Stimulated activated naive CD8-positive, alpha-beta T cell treated with anti-CD3 and anti-CD28 coated beads, Interleukin-15, amount 100 ng/mL, for 72 hours (primary cell): ENCODE measurements around the gene NPTX1.
A peak's percentile ranks its signal among the peaks of the same experiment; 100 is the strongest.

Source experiments
- ATAC-seq: fragments of 150-1000 bp; cut with Tn5 transposase; 2 replicates; pipeline ENCODE4 v1.10.0; 2021; ENCODE audit warnings: mild to moderate bottlenecking, moderate library complexity
- DNase-seq, 2 donors: peaks; one replicate each; pipeline ENCODE4 v3.0.0; 2021 to 2022
- H3K27ac Mint-ChIP-seq, 2 donors: one replicate each; pipeline ENCODE4 v1.8.0; 2022; ENCODE audit warnings: mild to moderate bottlenecking in 2 of 2, mixed read lengths in 2 of 2, moderate library complexity in 2 of 2
- H3K27me3 Mint-ChIP-seq: one replicate; pipeline ENCODE4 v1.8.0; 2022; ENCODE audit warnings: mixed read lengths
- H3K4me1 Mint-ChIP-seq: one replicate; pipeline ENCODE4 v1.8.0; 2022; ENCODE audit warnings: mild to moderate bottlenecking, mixed read lengths
- H3K4me3 Mint-ChIP-seq, 2 donors: one replicate each; pipeline ENCODE4 v1.8.0; 2022; ENCODE audit warnings: mild to moderate bottlenecking in 2 of 2, mixed read lengths in 2 of 2, moderate library complexity in 1 of 2
- H3K9me3 Mint-ChIP-seq, 2 donors: one replicate each; pipeline ENCODE4 v1.8.0; 2022; ENCODE audit warnings: mixed read lengths in 2 of 2

The NPTX1 gene

DNA sequence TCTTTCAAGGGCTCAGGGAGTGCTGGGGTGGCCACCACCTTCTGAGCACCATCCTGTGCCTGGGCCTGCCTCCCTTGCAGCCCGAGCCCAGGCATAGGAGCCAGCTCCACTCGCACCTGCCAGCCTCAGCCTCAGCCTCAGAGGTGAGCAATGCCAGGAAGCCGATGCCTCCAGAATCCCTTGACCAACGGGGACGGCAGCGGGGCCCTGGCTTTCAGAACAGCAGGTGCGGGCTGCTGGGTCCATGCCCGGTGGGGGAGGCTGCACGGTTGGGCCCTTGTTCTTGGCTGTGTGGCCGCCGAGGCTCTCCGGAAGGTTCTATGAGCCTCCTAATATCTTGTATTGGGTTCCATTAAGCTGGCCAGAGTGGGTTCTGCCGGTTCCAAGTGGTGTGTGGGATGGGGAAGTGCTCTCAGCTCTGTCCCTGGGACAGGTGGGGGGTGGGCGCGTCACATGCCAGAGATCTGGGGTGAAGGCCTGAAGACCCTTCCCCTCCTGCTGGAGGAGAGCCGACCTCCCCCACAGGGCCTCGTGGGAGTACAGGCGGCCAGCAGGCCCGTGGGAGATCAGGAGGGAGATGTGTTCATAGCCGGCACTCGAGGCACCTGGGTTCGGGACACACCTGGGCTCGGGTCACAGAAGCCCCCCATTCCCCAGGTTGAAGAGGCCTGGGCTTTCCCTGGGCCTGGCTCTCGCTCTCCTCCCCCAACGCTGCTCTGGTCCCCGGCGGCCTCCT lies 27.0 kb downstream of the NPTX1 start:
- ATAC-seq (no peak), DNase-seq (no peak)
- no peak overlapping the region for H3K27ac Mint-ChIP-seq
- no peak overlapping the region for H3K4me3 Mint-ChIP-seq
- no peaks in the 10 kb centered on the region for H3K9me3 Mint-ChIP-seq
- peaks cover 18% of the 10 kb centered on the region for H3K4me1 Mint-ChIP-seq
- H3K27me3 Mint-ChIP-seq, result no peaks in the 10 kb centered on the region

DNA sequence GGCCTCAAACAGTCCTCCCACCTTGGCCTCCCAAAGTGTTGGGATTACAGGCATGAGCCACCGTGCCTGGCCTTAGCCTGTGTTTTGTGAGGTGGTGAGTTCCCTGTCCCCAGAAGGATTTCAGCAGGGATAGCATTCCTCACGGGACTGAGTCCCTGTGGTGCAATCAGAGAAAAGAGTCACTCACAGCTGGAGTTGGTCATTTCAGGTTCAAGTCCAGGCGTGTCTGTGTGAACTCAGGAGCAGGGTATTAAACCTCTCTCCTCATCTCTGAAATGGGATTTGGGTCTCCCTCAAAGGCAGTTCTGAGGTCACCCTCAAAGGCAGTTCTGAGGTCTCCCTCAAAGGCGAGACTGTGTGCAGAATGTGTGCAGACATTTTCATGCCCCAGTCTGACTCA lies 28.6 kb downstream of the NPTX1 start:
- peaks cover 5% of the 10 kb centered on the region for H3K27me3 Mint-ChIP-seq
- no peaks in the 10 kb centered on the region for H3K9me3 Mint-ChIP-seq
- DNase-seq (no peak), ATAC-seq (no peak)
- no peak overlapping the region for H3K4me3 Mint-ChIP-seq
- no peak overlapping the region for H3K27ac Mint-ChIP-seq
- peaks cover 3% of the 10 kb centered on the region for H3K4me1 Mint-ChIP-seq

DNA sequence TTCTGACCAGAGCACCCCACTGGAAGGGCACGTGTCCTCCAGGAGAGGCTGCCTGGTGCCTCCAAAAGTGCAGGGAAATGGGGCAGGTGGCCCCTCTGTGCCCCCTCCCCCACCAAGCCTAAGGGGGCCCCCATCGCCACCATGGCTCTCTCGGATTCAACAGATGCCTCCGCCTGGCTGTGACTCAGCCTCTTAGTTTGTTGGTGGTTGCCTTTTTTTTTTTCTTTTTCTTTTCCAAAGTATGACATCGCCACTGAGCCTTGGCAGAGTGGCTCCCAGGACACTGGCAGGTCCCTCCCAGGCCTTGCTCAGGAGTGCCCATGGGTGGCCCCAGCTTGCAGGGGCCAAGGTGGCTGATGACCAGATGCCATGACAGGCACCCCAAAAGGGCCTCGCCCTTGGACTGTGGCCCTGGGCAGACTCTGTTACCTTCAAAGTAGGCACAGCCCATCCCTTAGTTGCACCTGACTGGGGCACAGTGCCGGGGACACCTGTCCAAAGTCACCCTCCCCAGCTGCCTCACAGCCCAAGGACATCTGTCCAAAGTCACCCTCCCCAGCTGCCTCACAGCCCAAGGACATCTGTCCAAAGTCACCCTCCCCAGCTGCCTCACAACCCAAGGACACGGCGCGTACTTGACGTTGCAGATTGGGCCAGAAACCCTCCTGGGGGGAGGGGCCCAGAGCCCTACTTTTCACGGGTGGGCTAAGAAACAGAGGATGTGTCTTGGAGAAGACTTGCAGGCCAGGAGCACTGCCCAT lies 29.6 kb downstream of the NPTX1 start:
- H3K4me3 Mint-ChIP-seq, result no peak overlapping the region
- DNase-seq, result no peak
- H3K27me3 Mint-ChIP-seq, result peaks cover 12% of the 10 kb centered on the region
- no peaks in the 10 kb centered on the region for H3K4me1 Mint-ChIP-seq
- no peaks in the 10 kb centered on the region for H3K9me3 Mint-ChIP-seq
- no peak overlapping the region for H3K27ac Mint-ChIP-seq
- no peak for ATAC-seq

DNA sequence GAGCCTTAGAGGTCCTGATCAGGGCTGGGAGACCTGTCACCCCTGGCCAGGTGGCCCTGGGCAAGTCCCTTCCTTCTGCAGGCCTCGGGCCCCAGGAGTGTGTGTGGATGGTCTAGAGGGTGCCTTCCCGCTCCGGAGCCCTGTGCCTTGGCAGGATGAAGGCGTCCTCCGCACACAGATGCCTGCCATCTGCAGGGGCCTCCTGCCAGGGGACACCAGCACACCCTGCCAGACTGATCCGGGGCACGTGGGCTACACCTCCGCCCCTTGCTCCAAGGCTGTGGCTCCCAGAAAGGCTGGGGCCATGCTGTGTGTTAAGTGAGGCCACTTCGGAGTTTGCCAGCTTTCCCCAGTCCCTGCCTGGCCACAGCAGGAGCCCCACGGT lies 30.7 kb downstream of the NPTX1 start:
- H3K27ac Mint-ChIP-seq, result no peak overlapping the region

DNA sequence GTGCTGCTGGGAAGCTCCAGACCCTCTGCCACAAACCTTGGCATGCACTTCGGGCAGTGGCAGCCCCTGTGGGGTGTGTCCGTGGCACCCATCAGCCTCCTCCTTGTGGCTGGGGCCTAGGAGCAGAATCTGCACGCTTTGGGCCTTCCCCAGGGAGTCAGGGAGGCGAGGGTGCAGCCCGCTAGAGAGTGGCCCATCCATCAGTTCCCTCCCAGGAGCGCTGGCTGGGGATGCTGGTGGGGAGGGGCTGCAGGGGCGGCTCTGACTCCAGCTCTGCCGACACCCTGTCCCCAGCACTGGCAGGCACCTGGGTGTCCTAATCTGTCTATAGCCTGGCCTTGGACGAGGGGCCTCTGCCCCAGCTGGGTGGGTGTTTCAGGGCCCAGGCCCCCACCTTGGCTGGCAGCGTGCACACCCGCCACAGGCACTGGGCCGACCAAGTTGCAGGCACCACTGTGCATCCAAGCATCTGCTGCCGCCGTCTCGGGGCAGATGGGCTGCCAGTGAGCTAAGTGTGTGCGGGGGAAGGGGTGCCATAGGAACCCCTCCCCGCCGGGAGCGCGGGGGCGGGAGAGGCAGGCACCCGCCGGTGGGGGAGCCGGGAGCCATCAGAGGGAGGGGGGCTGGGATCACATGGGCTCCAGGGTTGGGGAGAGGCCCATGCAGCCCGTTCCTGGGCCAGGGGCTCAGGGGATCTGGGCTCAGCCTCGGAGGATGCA lies 31.2 kb downstream of the NPTX1 start:
- peak; percentile 15 for ATAC-seq
- Mint-ChIP-seq H3K27ac (no peak overlapping the region), H3K4me3 (no peak overlapping the region), H3K27me3 (peaks cover 12% of the 10 kb centered on the region), H3K4me1 (no peaks in the 10 kb centered on the region), H3K9me3 (no peaks in the 10 kb centered on the region)
- DNase-seq, result no peak

More for the DNA sequence above, 30.7 kb downstream of the NPTX1 start:
- Mint-ChIP-seq H3K9me3 (no peaks in the 10 kb centered on the region), H3K27me3 (peaks cover 12% of the 10 kb centered on the region), H3K4me1 (no peaks in the 10 kb centered on the region), H3K4me3 (no peak overlapping the region)
- DNase-seq, result no peak
- ATAC-seq, result no peak

DNA sequence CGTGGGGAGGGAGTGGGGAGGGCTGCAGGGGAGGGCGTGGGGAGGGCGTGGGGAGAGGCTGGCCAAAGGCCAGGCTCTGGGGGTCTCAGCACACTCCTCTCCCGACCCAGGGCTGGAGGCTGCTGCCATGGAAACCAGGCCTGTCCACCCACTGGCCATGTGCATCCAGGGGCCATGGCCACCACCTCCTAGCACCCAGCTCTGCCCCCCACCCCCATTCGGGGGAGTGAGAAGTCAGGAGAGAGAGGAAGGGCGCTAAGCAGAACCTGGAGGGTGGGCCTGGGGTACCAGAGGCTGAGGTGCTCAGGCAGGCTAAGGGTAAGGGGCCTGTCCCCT lies 31.8 kb downstream of the NPTX1 start:
- DNase-seq (no peak), ATAC-seq (no peak)
- Mint-ChIP-seq H3K9me3 (no peaks in the 10 kb centered on the region), H3K27me3 (peaks cover 12% of the 10 kb centered on the region), H3K27ac (no peak overlapping the region), H3K4me3 (no peak overlapping the region), H3K4me1 (no peaks in the 10 kb centered on the region)

DNA sequence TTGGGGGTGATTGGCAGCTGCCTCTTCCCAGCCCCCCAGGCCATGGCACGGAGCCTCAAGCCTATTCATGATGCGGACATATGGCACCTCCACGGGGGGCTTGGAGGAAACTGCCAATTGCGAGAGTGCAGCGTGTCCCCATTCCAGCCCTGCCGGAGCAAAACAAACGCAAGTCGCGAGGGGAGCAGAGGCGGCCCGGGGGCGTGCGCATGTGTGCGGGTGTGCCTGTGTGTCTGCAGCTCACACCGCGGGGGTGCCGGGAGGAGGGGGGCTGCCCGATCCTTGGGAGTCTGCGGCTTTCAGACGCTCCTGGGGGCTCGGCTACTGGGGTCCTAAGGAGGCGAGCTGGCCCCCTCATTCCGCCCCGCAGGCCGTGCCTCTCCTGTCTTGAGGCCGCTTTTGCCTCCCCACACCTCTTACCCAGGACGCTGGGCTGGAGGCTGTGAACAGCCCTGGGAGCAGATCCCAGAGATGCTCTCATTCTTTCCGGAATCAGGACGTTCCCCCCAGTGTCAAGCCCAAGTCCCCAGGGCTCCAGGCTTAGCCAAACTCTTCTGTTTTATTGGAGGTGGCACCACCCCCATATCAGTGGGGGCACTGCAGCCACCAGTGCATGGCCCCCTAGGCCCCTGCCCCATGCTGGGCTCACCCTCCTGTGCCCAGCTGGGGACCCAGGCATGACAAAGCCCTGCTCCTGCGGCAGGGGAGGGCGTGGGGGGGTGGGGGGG lies 32.3 kb downstream of the NPTX1 start:
- Mint-ChIP-seq H3K27ac (no peak overlapping the region), H3K4me1 (no peaks in the 10 kb centered on the region), H3K4me3 (no peak overlapping the region), H3K9me3 (no peaks in the 10 kb centered on the region), H3K27me3 (peaks cover 12% of the 10 kb centered on the region)
- ATAC-seq (no peak), DNase-seq (no peak)

DNA sequence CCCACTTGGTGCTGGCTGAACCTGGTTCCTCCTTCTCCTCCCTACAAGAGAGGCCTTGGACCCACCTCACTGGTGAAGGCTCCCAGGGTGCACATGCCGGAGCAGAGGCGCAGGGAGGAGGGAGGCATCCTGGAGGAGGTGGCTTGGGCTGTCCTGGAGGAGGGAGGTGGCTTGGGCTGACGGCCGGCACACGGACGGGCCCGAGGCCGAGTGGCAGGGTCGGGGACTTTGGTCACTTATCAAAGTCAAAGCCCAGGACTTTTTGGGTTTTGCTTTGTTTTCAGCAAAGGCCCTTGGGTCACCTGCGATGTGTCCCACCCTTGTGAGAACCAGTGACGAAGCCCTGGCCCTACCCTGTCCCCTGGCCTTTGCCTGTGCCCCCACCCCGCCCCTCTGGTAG lies 32.9 kb downstream of the NPTX1 start:
- ATAC-seq (no peak), DNase-seq (no peak)
- Mint-ChIP-seq H3K27ac (no peak overlapping the region), H3K4me1 (no peaks in the 10 kb centered on the region), H3K4me3 (no peak overlapping the region), H3K27me3 (peaks cover 12% of the 10 kb centered on the region), H3K9me3 (no peaks in the 10 kb centered on the region)

DNA sequence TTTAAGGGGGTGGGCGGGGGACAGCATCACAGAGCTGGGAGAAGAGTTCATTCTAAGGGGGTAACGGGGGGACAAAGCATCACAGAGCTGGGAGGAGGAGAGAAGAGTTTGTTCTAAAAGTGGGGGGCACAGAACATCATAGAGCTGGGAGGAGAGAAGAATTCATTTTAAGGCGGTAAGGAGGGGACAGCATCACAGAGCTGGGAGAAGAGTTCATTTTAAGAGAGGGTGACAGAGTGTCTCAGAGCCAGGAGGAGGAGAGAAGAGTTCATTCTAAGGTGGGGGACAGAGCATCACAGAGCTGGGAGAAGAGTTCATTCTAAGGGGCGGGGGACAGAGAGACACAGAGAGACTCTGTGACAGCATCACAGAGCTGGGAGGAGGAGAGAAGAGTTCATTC lies 33.6 kb downstream of the NPTX1 start:
- no peak for ATAC-seq
- Mint-ChIP-seq H3K4me3 (no peak overlapping the region), H3K9me3 (no peaks in the 10 kb centered on the region), H3K27me3 (peaks cover 12% of the 10 kb centered on the region), H3K27ac (no peak overlapping the region), H3K4me1 (no peaks in the 10 kb centered on the region)
- DNase-seq, result no peak

DNA sequence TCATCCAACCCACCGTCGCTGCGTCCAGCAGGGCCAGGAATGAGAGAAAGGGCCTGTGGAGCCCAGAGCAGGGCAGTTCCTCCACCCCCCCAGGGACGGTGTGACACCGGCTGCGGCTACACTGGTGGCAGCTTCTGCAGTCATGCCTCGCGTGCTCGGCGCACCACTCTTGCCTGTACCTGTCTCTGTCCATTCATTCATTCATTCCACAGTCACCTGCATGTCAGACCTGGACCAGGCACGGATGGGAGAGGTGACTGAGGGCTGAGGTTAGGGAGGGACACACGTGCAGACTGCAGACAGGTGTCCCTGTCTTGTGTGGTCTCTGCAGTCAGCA lies 34.1 kb downstream of the NPTX1 start:
- no peak overlapping the region for H3K27ac Mint-ChIP-seq
- H3K9me3 Mint-ChIP-seq, result no peaks in the 10 kb centered on the region
- no peak overlapping the region for H3K4me3 Mint-ChIP-seq
- DNase-seq (no peak), ATAC-seq (no peak)
- peaks cover 12% of the 10 kb centered on the region for H3K27me3 Mint-ChIP-seq
- H3K4me1 Mint-ChIP-seq, result no peaks in the 10 kb centered on the region

DNA sequence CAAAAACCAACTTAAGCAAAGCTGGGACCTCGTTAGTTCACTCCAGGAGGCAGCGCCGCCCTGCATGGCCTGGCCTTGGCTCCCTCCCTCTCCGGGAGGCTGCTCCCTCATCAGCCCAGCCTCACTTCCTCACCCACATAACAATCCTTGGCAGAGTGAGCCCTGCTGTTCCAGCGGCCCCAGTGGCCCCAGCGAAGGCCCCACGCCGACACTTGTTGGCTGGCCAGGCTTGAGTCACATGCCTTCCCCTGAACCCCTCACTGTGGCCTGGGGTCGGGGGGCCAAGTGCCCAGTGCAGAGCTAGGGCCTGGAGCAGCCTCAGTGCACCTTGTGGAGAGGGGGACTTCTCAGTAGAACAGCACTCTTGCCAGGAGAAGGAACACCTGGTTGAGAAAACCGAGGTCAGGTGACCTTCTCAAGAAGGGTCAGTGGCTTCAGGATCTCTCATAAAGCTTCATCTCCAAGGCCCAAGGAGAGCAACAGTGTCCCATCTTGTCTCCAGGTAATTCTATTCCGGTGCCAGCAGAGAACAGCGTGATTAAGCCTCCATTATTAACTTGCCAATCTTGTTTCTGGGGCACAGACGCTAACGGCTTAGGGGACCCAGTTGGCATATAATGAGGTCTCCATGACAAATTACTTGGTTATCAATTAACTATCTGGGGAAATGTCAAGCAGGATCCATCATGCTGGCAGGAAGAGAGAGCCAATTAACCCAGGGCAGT lies 34.6 kb downstream of the NPTX1 start:
- no peaks in the 10 kb centered on the region for H3K9me3 Mint-ChIP-seq
- H3K27ac Mint-ChIP-seq, result no peak overlapping the region
- no peak for DNase-seq
- no peaks in the 10 kb centered on the region for H3K4me1 Mint-ChIP-seq
- peaks cover 12% of the 10 kb centered on the region for H3K27me3 Mint-ChIP-seq
- no peak overlapping the region for H3K4me3 Mint-ChIP-seq
- no peak for ATAC-seq

DNA sequence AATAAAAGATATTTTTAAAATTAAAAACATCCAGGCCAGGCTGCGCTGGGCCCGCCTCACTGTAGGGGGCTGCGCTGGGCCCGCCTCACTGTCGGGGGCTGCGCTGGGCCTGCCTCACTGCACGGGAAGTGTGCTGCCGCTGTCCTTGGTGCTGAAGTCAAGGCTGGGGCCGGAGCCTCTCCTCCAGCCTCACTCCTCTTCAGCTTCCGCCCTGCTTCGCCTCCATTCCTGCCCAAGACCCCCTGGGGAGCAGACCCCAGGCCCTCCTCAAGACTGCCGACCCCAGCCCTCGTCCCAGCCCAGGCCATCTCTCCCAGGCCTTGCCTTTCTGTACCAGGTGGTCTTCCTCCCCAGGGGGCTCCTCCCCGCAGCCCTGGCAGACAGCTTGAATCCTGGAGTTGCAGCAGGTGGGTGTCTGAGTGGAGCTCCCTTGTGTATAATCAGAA lies 35.3 kb downstream of the NPTX1 start:
- DNase-seq (peak in 1 of 2 donors; percentile 45), ATAC-seq (no peak)
- no peak overlapping the region for H3K27ac Mint-ChIP-seq
- no peaks in the 10 kb centered on the region for H3K9me3 Mint-ChIP-seq
- H3K27me3 Mint-ChIP-seq, result peaks cover 12% of the 10 kb centered on the region
- no peak overlapping the region for H3K4me3 Mint-ChIP-seq
- H3K4me1 Mint-ChIP-seq, result no peaks in the 10 kb centered on the region

DNA sequence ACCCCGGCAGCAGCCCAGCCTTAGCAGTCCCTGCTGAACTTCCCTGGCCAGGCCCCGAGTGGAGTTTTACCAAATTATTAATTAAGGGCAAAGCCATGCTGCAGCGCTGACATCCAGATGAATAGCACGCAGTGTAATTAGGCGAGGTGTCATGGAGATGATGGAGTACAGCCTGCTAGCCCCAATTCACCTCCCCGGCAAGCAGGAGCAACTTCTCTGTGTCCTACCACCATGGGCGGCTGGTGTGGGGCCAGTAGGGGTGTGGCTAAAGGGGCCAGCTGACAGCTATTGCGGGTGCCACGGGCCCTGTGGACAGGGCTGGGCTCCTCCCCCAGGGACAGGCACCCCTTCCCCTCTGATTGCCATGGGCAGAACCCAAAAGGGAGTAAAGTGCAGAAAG lies 36.9 kb downstream of the NPTX1 start:
- Mint-ChIP-seq H3K27me3 (peaks cover 12% of the 10 kb centered on the region), H3K4me3 (no peak overlapping the region), H3K4me1 (no peaks in the 10 kb centered on the region), H3K9me3 (no peaks in the 10 kb centered on the region), H3K27ac (peak overlapping the region in 1 of 2 donors; percentile 95)
- DNase-seq (no peak), ATAC-seq (no peak)

DNA sequence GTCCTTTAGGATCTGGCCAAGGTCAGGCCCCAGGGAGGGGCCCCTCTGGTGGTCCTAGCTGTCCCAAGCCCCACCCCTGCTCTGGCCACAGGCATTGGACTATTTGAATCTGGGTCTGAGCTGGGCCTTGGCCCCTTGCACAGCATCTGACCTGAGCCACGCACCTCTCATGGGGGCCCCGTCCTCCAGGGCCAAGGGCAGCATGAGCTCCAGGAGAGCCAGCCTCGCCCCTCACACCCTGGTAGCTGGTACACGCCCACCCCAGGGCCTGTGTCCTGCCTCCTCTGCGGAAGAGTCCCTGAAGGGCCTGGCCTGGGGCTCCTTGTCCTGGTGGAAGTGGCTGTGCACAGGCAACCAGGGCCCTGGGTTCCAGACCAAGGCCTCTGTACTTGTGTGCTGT lies 37.6 kb downstream of the NPTX1 start:
- Mint-ChIP-seq H3K27me3 (peaks cover 12% of the 10 kb centered on the region), H3K4me1 (no peaks in the 10 kb centered on the region), H3K4me3 (no peak overlapping the region), H3K27ac (no peak overlapping the region), H3K9me3 (no peaks in the 10 kb centered on the region)
- ATAC-seq (no peak), DNase-seq (no peak)

DNA sequence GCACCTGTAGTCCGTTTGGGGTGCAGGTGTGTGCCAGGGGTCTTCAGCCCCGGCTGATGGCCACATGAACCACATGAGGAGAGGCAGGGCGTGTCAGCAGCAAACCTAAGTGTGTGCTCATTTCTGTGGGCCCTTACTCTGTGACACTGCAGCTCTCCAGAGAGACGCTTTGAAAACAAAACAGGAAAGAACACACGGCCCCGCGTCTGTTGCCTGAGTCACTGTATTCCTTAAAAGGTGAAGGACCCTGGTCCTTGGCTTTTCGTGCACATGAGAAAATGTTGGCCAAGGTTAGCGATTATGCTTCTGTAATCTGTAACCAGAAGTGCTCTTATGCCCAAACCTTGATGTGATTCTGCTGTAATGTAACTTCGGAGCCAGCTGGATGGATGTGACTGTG lies 38.9 kb downstream of the NPTX1 start:
- Mint-ChIP-seq H3K27ac (no peak overlapping the region), H3K4me1 (no peaks in the 10 kb centered on the region), H3K9me3 (no peaks in the 10 kb centered on the region), H3K27me3 (peaks cover 5% of the 10 kb centered on the region), H3K4me3 (no peak overlapping the region)
- ATAC-seq, result no peak
- DNase-seq, result no peak
